Thymus (tissue), 11 donors: ENCODE measurements around the gene GSTO2. TPM values are rescaled to one million over a fixed set of nuclear protein-coding genes. Genes with fewer than 3 reads are reported as not detected.
A peak's percentile ranks its signal among the peaks of the same experiment; 100 is the strongest.

ENCODE experiments used
- DNase-seq, 9 donors: peaks; one replicate each; pipeline ENCODE4 v3.0.0-alpha.2; 2013; ENCODE audit warnings: low spot score in 9 of 9, low read depth in 6 of 9, missing footprints in 1 of 9
- H3K27ac ChIP-seq, 2 donors: one replicate each; pipeline ENCODE4 v1.5.1; 2013; ENCODE audit warnings: control low read depth in 1 of 2, low read depth in 1 of 2, low read length in 1 of 2, mild to moderate bottlenecking in 1 of 2, moderate library complexity in 1 of 2
- H3K27me3 ChIP-seq, 2 donors: one replicate each; pipeline ENCODE4 v1.5.1; 2013; ENCODE audit warnings: low read length in 1 of 2; ENCODE audit not compliant: control insufficient read depth in 2 of 2, insufficient read depth in 1 of 2
- H3K36me3 ChIP-seq, 2 donors: one replicate each; pipeline ENCODE4 v1.5.1; 2013; ENCODE audit warnings: low read length in 1 of 2, mild to moderate bottlenecking in 1 of 2, moderate library complexity in 1 of 2; ENCODE audit not compliant: control insufficient read depth in 2 of 2, insufficient read depth in 2 of 2
- H3K4me1 ChIP-seq, 2 donors: one replicate each; pipeline ENCODE4 v1.5.1; 2013; ENCODE audit warnings: low read length in 2 of 2; ENCODE audit not compliant: control insufficient read depth in 2 of 2, insufficient read depth in 2 of 2
- H3K4me3 ChIP-seq, 2 donors: one replicate each; pipeline ENCODE4 v1.5.1; 2013; ENCODE audit warnings: low read length in 2 of 2, control low read depth in 1 of 2, mild to moderate bottlenecking in 1 of 2
- H3K9me3 ChIP-seq, 2 donors: one replicate each; pipeline ENCODE4 v1.5.1; 2013; ENCODE audit warnings: low read length in 1 of 2, mild to moderate bottlenecking in 1 of 2; ENCODE audit not compliant: control insufficient read depth in 2 of 2, insufficient read depth in 1 of 2
- WGBS: extraction: QIAGEN DNeasy Blood & Tissue Kit; methylation state at CpG from one replicate; pipeline ENCODE4 v1.1.7; 2013; 5-methylcytosine and 5-hydroxymethylcytosine counted together
- polyA plus RNA-seq: library from polyadenylated mRNA; stranded (reverse); fragments of 200-250 nt; gene quantifications from one replicate; pipeline ENCODE4 v1.2.3, GENCODE V29; 2013
- total RNA-seq: library from RNA; stranded (reverse); fragments of 120-200 nt; gene quantifications from one replicate; pipeline ENCODE4 v1.2.4, GENCODE V29; 2013
- donor health status: healthy.

Gene GSTO2
- total and polyA plus RNA-seq, 2 donors: 5.6 to 16.1 TPM

GRCh38 chr10:104317269-104317710, 48.3 kb downstream of the GSTO2 start:
- peaks cover 12 to 48% of the 10 kb centered on the region in 2 donors for H3K4me1 ChIP-seq
- no peaks in the 10 kb centered on the region for H3K9me3 ChIP-seq
- DNase-seq: no peak
- H3K4me3 ChIP-seq: no peak overlapping the region
- WGBS: 96% methylated on average over 6 of the region's 6 CpGs
- no peak overlapping the region for H3K27ac ChIP-seq
- H3K36me3 ChIP-seq: peaks cover 41 to 66% of the 10 kb centered on the region in 2 donors
- no peaks in the 10 kb centered on the region for H3K27me3 ChIP-seq

GRCh38 chr10:104317726-104318299, 48.8 kb downstream of the GSTO2 start:
- H3K4me1 ChIP-seq: peaks cover 17 to 53% of the 10 kb centered on the region in 2 donors
- H3K4me3 ChIP-seq: no peak overlapping the region
- peaks cover 36 to 61% of the 10 kb centered on the region in 2 donors for H3K36me3 ChIP-seq
- 97% methylated on average over 7 of the region's 7 CpGs for whole genome bisulfite sequencing
- DNase-seq: no peak
- H3K27ac ChIP-seq: no peak overlapping the region
- no peaks in the 10 kb centered on the region for H3K27me3 ChIP-seq
- no peaks in the 10 kb centered on the region for H3K9me3 ChIP-seq

GRCh38 chr10:104318326-104318725, 49.3 kb downstream of the GSTO2 start:
- 97% methylated on average over 5 of the region's 5 CpGs for WGBS
- DNase-seq: no peak
- peaks cover 31 to 56% of the 10 kb centered on the region in 2 donors for H3K36me3 ChIP-seq

GRCh38 chr10:104318810-104319741, 50.1 kb downstream of the GSTO2 start:
- H3K27ac ChIP-seq: no peak overlapping the region
- WGBS: 86% methylated on average over 19 of the region's 19 CpGs
- no peak overlapping the region for H3K4me3 ChIP-seq
- no peaks in the 10 kb centered on the region for H3K9me3 ChIP-seq
- H3K36me3 ChIP-seq: peaks cover 23 to 55% of the 10 kb centered on the region in 2 donors
- peaks cover 22 to 65% of the 10 kb centered on the region in 2 donors for H3K4me1 ChIP-seq
- H3K27me3 ChIP-seq: no peaks in the 10 kb centered on the region
- DNase-seq: no peak

More at GRCh38 chr10:104318326-104318725, 49.3 kb downstream of the GSTO2 start:
- Histone ChIP-seq H3K4me1 (peaks cover 21 to 58% of the 10 kb centered on the region in 2 donors), H3K9me3 (no peaks in the 10 kb centered on the region), H3K4me3 (no peak overlapping the region), H3K27me3 (no peaks in the 10 kb centered on the region), H3K27ac (no peak overlapping the region)

- Histone ChIP-seq H3K4me3 (no peak overlapping the region), H3K4me1 (peaks cover 29 to 87% of the 10 kb centered on the region in 2 donors), H3K36me3 (peaks cover 10 to 42% of the 10 kb centered on the region in 2 donors), H3K9me3 (no peaks in the 10 kb centered on the region), H3K27ac (no peak overlapping the region), H3K27me3 (no peaks in the 10 kb centered on the region)
- DNase-seq: no peak
- WGBS: 86% methylated on average over 6 of the region's 6 CpGs
These were observed 52.2 kb downstream of the GSTO2 start for GRCh38 chr10:104321226-104321625.

- peaks cover 33 to 91% of the 10 kb centered on the region in 2 donors for H3K4me1 ChIP-seq
- no peaks in the 10 kb centered on the region for H3K9me3 ChIP-seq
- peak in 1 of 9 donors; percentile 65 for DNase-seq
- no peak overlapping the region for H3K4me3 ChIP-seq
- peaks cover 8 to 39% of the 10 kb centered on the region in 2 donors for H3K36me3 ChIP-seq
- no peaks in the 10 kb centered on the region for H3K27me3 ChIP-seq
- H3K27ac ChIP-seq: peak overlapping the region; percentile 55 to 63
- WGBS: 56% methylated on average over 8 of the region's 8 CpGs
These were observed 52.9 kb downstream of the GSTO2 start for GRCh38 chr10:104321725-104322415.

- no peaks in the 10 kb centered on the region for H3K27me3 ChIP-seq
- no peak for DNase-seq
- no peaks in the 10 kb centered on the region for H3K9me3 ChIP-seq
- H3K4me1 ChIP-seq: peaks cover 37 to 95% of the 10 kb centered on the region in 2 donors
- H3K4me3 ChIP-seq: no peak overlapping the region
- peak overlapping the region; percentile 55 to 63 for H3K27ac ChIP-seq
- H3K36me3 ChIP-seq: peaks cover 8 to 39% of the 10 kb centered on the region in 2 donors
- WGBS: 65% methylated on average over 7 of the region's 7 CpGs
These were observed 53.4 kb downstream of the GSTO2 start for GRCh38 chr10:104322416-104322782.

GRCh38 chr10:104323085-104323484, 54.1 kb downstream of the GSTO2 start:
- DNase-seq: no peak
- Histone ChIP-seq H3K27ac (peak overlapping the region in 1 of 2 donors; percentile 48), H3K27me3 (no peaks in the 10 kb centered on the region), H3K4me1 (peaks cover 44 to 95% of the 10 kb centered on the region in 2 donors), H3K4me3 (no peak overlapping the region), H3K9me3 (no peaks in the 10 kb centered on the region), H3K36me3 (peaks cover 8 to 33% of the 10 kb centered on the region in 2 donors)
- WGBS: 100% methylated on average over 1 of the region's 1 CpG
